Tibial artery (tissue), 4 donors: ENCODE results near the gene TNS3.

Source experiments
- DNase-seq, 2 donors: peaks; one replicate each; pipeline ENCODE4 v3.0.0-alpha.2; 2019
- H3K27ac ChIP-seq, 2 donors: fragments of 200-600 bp; sonication (generic) in 1 of 2; 1 replicate in 1 of 2; 2 replicates in 1 of 2; pipeline ENCODE4 v1.5.1; 2018 to 2019; ENCODE audit warnings: mild to moderate bottlenecking in 1 of 2
- H3K27me3 ChIP-seq, 2 donors: fragments of 200-600 bp; sonication (generic) in 1 of 2; one replicate each; pipeline versions ENCODE4 v1.5.1 to v1.6.0; 2016 to 2019
- H3K36me3 ChIP-seq, 3 donors: fragments of 200-600 bp; sonication (generic) in 2 of 3; one replicate each; pipeline ENCODE4 v1.5.1; 2016 to 2019; ENCODE audit warnings: mild to moderate bottlenecking in 2 of 3
- H3K4me1 ChIP-seq, 4 donors: fragments of 200-600 bp; sonication (generic) in 2 of 4; 1 replicate in 3 of 4; 2 replicates in 1 of 4; pipeline ENCODE4 v1.5.1; 2016 to 2019
- H3K4me3 ChIP-seq, 2 donors: fragments of 200-600 bp; sonication (generic) in 1 of 2; 1 replicate in 1 of 2; 2 replicates in 1 of 2; pipeline ENCODE4 v1.5.1; 2018 to 2019; ENCODE audit warnings: mild to moderate bottlenecking in 2 of 2
- H3K9me3 ChIP-seq, 3 donors: fragments of 200-600 bp; sonication (generic) in 1 of 3; one replicate each; pipeline ENCODE4 v1.5.1; 2016 to 2019
- intact Hi-C: fragments of 100-400 bp; cut with DNase I; formaldehyde crosslinking; loops from one replicate; pipeline ENCODE4 v1.15.0; 2023; ENCODE audit warnings: low total_unique reads
- TF ChIP-seq, protein P1 (sequence below), 2 experiments: fragments of 200-600 bp in 1 of 2; fragments of 450-650 bp in 1 of 2; IDR thresholded peaks; one replicate each; pipeline ENCODE4 v1.5.1; 2017 to 2019; ENCODE audit warnings: antibody characterized with exemption in 2 of 2, mild to moderate bottlenecking in 1 of 2, moderate library complexity in 1 of 2

The TNS3 gene

DNA sequence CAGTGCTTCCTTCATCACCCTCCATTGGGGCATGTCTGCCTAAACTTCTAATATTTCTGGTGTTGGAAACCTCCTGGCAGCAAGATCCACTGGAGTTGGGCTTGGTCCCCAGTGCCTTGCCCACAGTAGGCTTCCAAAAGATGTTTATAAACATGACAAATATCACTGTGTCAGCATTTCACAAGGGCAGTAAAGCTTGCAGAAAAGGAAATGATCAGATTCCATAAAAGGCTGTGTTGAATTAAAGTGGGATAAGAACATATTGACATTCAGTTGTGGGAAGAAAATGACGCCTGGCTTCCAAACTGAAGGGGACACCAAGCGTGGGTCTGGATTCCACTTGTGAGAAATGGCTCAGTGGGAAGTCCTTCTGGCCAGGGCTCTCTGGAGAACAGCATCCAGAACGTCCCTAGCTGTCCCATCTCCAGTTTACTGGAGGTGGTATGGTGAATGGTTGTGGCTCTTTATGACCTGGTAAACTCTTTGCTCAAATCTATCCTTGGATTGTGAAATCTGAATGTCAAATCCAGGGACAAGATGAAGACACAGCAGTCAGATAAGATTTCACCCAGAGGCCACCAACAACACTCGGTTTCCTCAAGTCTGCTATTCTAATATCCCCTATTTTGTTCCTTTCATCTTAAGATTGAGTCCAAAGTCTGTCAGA, 287.2 kb downstream of the TNS3 start:
- no peak overlapping the region for H3K4me3 ChIP-seq
- peaks cover 0 to 54% (median 29%) of the 10 kb centered on the region in 4 donors for H3K4me1 ChIP-seq
- no peaks in the 10 kb centered on the region for H3K9me3 ChIP-seq
- TF ChIP-seq, protein P1, sequence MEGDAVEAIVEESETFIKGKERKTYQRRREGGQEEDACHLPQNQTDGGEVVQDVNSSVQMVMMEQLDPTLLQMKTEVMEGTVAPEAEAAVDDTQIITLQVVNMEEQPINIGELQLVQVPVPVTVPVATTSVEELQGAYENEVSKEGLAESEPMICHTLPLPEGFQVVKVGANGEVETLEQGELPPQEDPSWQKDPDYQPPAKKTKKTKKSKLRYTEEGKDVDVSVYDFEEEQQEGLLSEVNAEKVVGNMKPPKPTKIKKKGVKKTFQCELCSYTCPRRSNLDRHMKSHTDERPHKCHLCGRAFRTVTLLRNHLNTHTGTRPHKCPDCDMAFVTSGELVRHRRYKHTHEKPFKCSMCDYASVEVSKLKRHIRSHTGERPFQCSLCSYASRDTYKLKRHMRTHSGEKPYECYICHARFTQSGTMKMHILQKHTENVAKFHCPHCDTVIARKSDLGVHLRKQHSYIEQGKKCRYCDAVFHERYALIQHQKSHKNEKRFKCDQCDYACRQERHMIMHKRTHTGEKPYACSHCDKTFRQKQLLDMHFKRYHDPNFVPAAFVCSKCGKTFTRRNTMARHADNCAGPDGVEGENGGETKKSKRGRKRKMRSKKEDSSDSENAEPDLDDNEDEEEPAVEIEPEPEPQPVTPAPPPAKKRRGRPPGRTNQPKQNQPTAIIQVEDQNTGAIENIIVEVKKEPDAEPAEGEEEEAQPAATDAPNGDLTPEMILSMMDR (IDR thresholded peaks at IDR 0.05): no peak
- H3K27me3 ChIP-seq: no peaks in the 10 kb centered on the region
- peak overlapping the region in 1 of 2 donors; percentile 49 for H3K27ac ChIP-seq
- H3K36me3 ChIP-seq: peaks cover 6 to 53% (median 26%) of the 10 kb centered on the region in 3 donors
- DNase-seq: no peak
- intact Hi-C loops: no loop called here

DNA sequence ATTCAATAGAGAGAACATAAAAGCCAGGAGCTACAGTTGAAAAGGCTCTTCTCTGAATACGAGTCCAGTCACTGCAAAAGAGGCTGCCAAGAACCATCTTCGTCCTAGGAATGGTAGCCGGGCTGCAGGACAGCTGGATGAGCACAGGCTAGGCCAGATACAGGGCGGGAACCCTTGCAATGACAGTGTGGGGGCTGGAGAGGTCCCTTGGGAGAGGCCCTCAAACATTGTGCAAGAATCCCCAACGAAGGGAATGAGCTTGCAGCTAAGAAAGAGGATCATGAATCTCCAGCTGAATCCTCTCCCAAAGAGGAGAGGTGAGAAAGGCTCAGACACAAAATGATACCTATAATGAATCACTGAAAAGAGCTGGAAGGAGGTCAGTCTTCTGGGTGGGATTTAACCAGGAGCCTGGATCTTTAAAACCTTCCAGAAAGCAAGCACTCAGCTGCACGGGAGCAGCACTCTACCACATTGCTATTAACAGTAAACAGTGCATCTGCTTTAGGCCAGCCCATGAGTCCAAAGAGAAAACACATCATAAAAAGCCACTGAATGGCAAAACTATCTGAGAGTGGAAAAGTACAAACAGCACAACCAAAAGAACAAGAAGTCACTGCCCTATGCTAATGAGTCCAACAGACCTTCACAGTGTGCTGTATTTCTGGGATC, 287.9 kb downstream of the TNS3 start:
- Histone ChIP-seq H3K4me1 (peaks cover 0 to 54% (median 29%) of the 10 kb centered on the region in 4 donors), H3K27ac (peak overlapping the region; percentile 20 to 49), H3K9me3 (no peaks in the 10 kb centered on the region), H3K36me3 (peaks cover 6 to 48% (median 27%) of the 10 kb centered on the region in 3 donors), H3K27me3 (no peaks in the 10 kb centered on the region), H3K4me3 (no peak overlapping the region)
- intact Hi-C loops: no loop called here
- TF ChIP-seq, protein P1 (IDR thresholded peaks at IDR 0.05): no peak
- peak in 1 of 2 donors; percentile 49 for DNase-seq

DNA sequence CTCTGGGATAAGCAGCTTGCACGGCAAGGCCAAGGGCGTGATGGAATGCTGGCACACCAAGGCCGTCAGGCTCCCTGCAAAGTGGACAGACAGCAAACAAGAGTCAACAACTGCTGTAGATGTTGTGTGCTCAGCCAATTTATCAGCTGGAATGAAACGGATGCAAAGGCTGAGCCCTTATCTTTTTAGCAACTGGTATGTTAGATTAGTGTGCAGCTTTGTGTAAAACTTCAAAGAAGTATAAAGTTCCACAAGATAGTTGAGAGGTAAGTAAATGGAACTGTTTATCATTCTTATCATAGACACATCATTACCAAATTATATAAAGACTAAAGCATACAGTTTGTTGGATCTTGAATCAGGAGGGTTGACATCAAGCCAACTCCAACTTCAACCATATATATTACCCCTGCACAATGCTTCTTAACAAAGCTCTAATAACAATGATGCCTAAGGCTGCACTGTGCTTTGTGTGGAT, 289.0 kb downstream of the TNS3 start:
- no peak for DNase-seq
- H3K9me3 ChIP-seq: no peaks in the 10 kb centered on the region
- no peaks in the 10 kb centered on the region for H3K27me3 ChIP-seq
- peaks cover 0 to 54% (median 29%) of the 10 kb centered on the region in 4 donors for H3K4me1 ChIP-seq
- no peak overlapping the region for H3K4me3 ChIP-seq
- H3K36me3 ChIP-seq: peaks cover 6 to 45% (median 38%) of the 10 kb centered on the region in 3 donors
- TF ChIP-seq, protein P1 (IDR thresholded peaks at IDR 0.05): no peak
- peak overlapping the region; percentile 65 to 70 for H3K27ac ChIP-seq
- intact Hi-C loops: no loop called here

DNA sequence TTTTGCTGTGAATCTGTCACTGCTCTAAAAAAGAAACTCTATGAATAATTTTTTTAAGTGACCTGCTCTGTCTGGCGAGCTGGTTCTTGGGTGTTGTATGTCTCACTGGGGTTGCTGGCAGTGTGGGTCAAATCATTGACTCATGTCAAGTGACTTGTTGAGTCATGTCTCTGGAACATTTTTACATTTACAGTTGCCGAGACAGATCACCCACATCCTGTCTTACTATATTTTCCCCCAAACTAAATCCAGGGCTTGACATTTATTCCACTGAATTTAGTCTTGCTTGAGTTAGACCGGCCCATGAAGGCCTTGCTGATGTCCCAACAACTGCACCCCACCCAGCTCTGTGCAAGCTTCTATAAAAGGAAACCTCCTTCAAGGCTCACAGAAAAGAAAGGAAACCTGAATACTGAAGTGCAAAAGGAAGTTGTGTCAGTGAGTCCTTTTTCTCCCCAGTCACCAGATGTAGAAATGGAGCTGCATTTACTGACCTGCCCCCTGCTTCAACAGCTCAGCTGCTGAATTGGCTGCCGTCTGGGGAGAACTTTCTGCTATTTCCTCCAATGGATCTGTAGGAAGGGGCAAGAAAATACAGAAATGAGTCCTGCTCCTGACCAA, 290.3 kb downstream of the TNS3 start:
- H3K36me3 ChIP-seq: peaks cover 12 to 48% (median 44%) of the 10 kb centered on the region in 3 donors
- H3K4me1 ChIP-seq: peaks cover 0 to 54% (median 29%) of the 10 kb centered on the region in 4 donors
- no peak overlapping the region for H3K4me3 ChIP-seq
- intact Hi-C loops: no loop called here
- H3K27me3 ChIP-seq: no peaks in the 10 kb centered on the region
- TF ChIP-seq, protein P1 (IDR thresholded peaks at IDR 0.05): no peak
- H3K9me3 ChIP-seq: no peaks in the 10 kb centered on the region
- peak in 1 of 2 donors; percentile 64 for DNase-seq
- H3K27ac ChIP-seq: peak overlapping the region; percentile 65 to 70

DNA sequence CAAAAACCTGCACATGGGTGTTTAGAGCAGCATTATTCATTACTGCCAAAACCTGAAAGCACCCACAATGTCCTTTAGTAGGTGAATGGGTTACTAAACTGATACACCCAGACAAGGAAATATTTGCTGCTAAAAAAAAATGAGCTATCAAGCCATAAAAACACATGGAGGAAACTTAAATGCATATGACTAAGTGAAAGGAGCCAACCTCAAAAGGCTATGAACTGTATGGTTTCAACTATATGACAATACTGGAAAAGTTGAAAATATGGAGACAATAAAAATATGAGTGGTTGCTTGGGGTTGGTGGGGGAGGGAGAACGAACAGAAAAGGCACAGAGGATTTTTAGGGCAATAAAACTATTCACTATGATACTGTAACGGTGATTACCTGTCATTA, 291.0 kb downstream of the TNS3 start:
- H3K4me3 ChIP-seq: no peak overlapping the region
- peaks cover 0 to 53% (median 29%) of the 10 kb centered on the region in 4 donors for H3K4me1 ChIP-seq
- peak overlapping the region; percentile 59 to 70 for H3K27ac ChIP-seq
- TF ChIP-seq, protein P1 (IDR thresholded peaks at IDR 0.05): no peak
- peaks cover 15 to 53% (median 45%) of the 10 kb centered on the region in 3 donors for H3K36me3 ChIP-seq
- intact Hi-C loops: no loop called here
- no peak for DNase-seq
- H3K27me3 ChIP-seq: no peaks in the 10 kb centered on the region
- H3K9me3 ChIP-seq: no peaks in the 10 kb centered on the region
